ENCODE data around the gene TMPRSS13. TPM values are rescaled to one million over a fixed set of nuclear protein-coding genes. Genes with fewer than 3 reads are reported as not detected.

The TMPRSS13 gene
- total and polyA plus RNA-seq, 4 experiments from 2014 or later, result 0.45 to 4.0 (median 2.3) TPM

- Mint-ChIP-seq H3K27me3 (peaks cover 19 to 31% of the 10 kb centered on the region in 2 donors), H3K36me3 (no peaks in the 10 kb centered on the region), H3K27ac (no peak overlapping the region), H3K4me3 (no peak overlapping the region), H3K9me3 (no peaks in the 10 kb centered on the region), H3K4me1 (peaks cover 0 to under 1% (median 0%) of the 10 kb centered on the region in 4 donors)
- Histone ChIP-seq H3K9me3 (ENCODE audit: control insufficient read depth in 1 of 2, low read length in 2 of 2) (no peaks in the 10 kb centered on the region), H3K27ac (ENCODE audit: low read depth, low read length) (no peak overlapping the region), H3K36me3 (ENCODE audit: insufficient read depth, low read length) (no peaks in the 10 kb centered on the region), H3K27me3 (ENCODE audit: insufficient read depth, low read length) (peaks cover 6% of the 10 kb centered on the region), H3K4me3 (ENCODE audit: low read length in 2 of 2) (no peak overlapping the region), H3K4me1 (ENCODE audit: insufficient read depth, low read length) (no peaks in the 10 kb centered on the region)
- DNase-seq, result no peak
- intact Hi-C loops (cut with micrococcal nuclease), result no loop called here
- CTCF ChIA-PET (ENCODE audit: partially characterized antibody), result interaction anchor here (1.0 kb wide), 1 partner anchor 15 kb away, joined by 3 read pairs; no protein-coding TSS in a partner anchor
- POLR2A ChIA-PET (ENCODE audit: partially characterized antibody), result no interaction called here
These were observed 46.8 kb downstream of the TMPRSS13 start for GRCh38 chr11:117882311-117882905.

- DNase-seq, result no peak
- peaks cover 2% of the 10 kb centered on the region for H3K4me1 ChIP-seq (ENCODE audit: insufficient read depth, low read length)
- H3K4me1 Mint-ChIP-seq, result peaks cover under 1 to 9% (median 5%) of the 10 kb centered on the region in 4 donors
- no peaks in the 10 kb centered on the region for H3K9me3 Mint-ChIP-seq
- H3K36me3 ChIP-seq (ENCODE audit: insufficient read depth, low read length), result no peaks in the 10 kb centered on the region
- no peaks in the 10 kb centered on the region for H3K9me3 ChIP-seq (ENCODE audit: control insufficient read depth in 1 of 2, low read length in 2 of 2)
- no peak overlapping the region for H3K4me3 ChIP-seq (ENCODE audit: low read length in 2 of 2)
- CTCF ChIA-PET (ENCODE audit: partially characterized antibody), result interaction anchor here (1.0 to 1.2 kb wide), 2 partner anchors 14 to 74 kb away, joined by 3 read pairs; no protein-coding TSS in a partner anchor
- no peaks in the 10 kb centered on the region for H3K36me3 Mint-ChIP-seq
- no peak overlapping the region for H3K27ac Mint-ChIP-seq
- H3K27ac ChIP-seq (ENCODE audit: low read depth, low read length), result no peak overlapping the region
- peaks cover 12% of the 10 kb centered on the region for H3K27me3 ChIP-seq (ENCODE audit: insufficient read depth, low read length)
- no peak overlapping the region for H3K4me3 Mint-ChIP-seq
- peaks cover 28 to 36% of the 10 kb centered on the region in 2 donors for H3K27me3 Mint-ChIP-seq
- intact Hi-C loops (cut with micrococcal nuclease), result no loop called here
- POLR2A ChIA-PET (ENCODE audit: partially characterized antibody), result no interaction called here
These were observed 48.0 kb downstream of the TMPRSS13 start for GRCh38 chr11:117881217-117881616.

GRCh38 chr11:117879516-117880480, 49.4 kb downstream of the TMPRSS13 start:
- peak overlapping the region in 2 of 8 donors; percentile 22 to 32 for H3K4me3 Mint-ChIP-seq
- H3K27me3 Mint-ChIP-seq, result peaks cover 41 to 47% of the 10 kb centered on the region in 2 donors
- Histone ChIP-seq H3K36me3 (ENCODE audit: insufficient read depth, low read length) (no peaks in the 10 kb centered on the region), H3K9me3 (ENCODE audit: control insufficient read depth in 1 of 2, low read length in 2 of 2) (no peaks in the 10 kb centered on the region), H3K27ac (ENCODE audit: low read depth, low read length) (no peak overlapping the region), H3K4me3 (ENCODE audit: low read length in 2 of 2) (no peak overlapping the region), H3K4me1 (ENCODE audit: insufficient read depth, low read length) (peaks cover 14% of the 10 kb centered on the region), H3K27me3 (ENCODE audit: insufficient read depth, low read length) (peaks cover 14% of the 10 kb centered on the region)
- H3K27ac Mint-ChIP-seq, result peak overlapping the region in 1 of 7 donors; percentile 25
- H3K9me3 Mint-ChIP-seq, result no peaks in the 10 kb centered on the region
- peaks cover 11 to 23% (median 17%) of the 10 kb centered on the region in 4 donors for H3K4me1 Mint-ChIP-seq
- no peaks in the 10 kb centered on the region for H3K36me3 Mint-ChIP-seq
- no peak for DNase-seq
- intact Hi-C loops (cut with micrococcal nuclease), result no loop called here
- CTCF ChIA-PET (ENCODE audit: partially characterized antibody), result no interaction called here
- POLR2A ChIA-PET (ENCODE audit: partially characterized antibody), result no interaction called here

GRCh38 chr11:117878939-117879475, 50.2 kb downstream of the TMPRSS13 start:
- Mint-ChIP-seq H3K9me3 (no peaks in the 10 kb centered on the region), H3K36me3 (no peaks in the 10 kb centered on the region), H3K4me1 (peaks cover 13 to 29% (median 21%) of the 10 kb centered on the region in 4 donors), H3K27ac (peak overlapping the region in 1 of 7 donors; percentile 37), H3K4me3 (no peak overlapping the region), H3K27me3 (peaks cover 44 to 51% of the 10 kb centered on the region in 2 donors)
- no peak for DNase-seq
- no peaks in the 10 kb centered on the region for H3K9me3 ChIP-seq (ENCODE audit: control insufficient read depth in 1 of 2, low read length in 2 of 2)
- peaks cover 22% of the 10 kb centered on the region for H3K4me1 ChIP-seq (ENCODE audit: insufficient read depth, low read length)
- H3K27ac ChIP-seq (ENCODE audit: low read depth, low read length), result no peak overlapping the region
- no peak overlapping the region for H3K4me3 ChIP-seq (ENCODE audit: low read length in 2 of 2)
- H3K36me3 ChIP-seq (ENCODE audit: insufficient read depth, low read length), result no peaks in the 10 kb centered on the region
- CTCF ChIA-PET (ENCODE audit: partially characterized antibody), result interaction anchor here (1.1 to 1.5 kb wide), 2 partner anchors 68 to 174 kb away, joined by 3 read pairs; no protein-coding TSS in a partner anchor
- POLR2A ChIA-PET (ENCODE audit: partially characterized antibody), result no interaction called here
- intact Hi-C loops (cut with micrococcal nuclease), result no loop called here
- H3K27me3 ChIP-seq (ENCODE audit: insufficient read depth, low read length), result peaks cover 15% of the 10 kb centered on the region

- H3K27ac Mint-ChIP-seq, result peak overlapping the region in 1 of 7 donors; percentile 37
- Histone ChIP-seq H3K27ac (ENCODE audit: low read depth, low read length) (no peak overlapping the region), H3K9me3 (ENCODE audit: control insufficient read depth in 1 of 2, low read length in 2 of 2) (no peaks in the 10 kb centered on the region), H3K27me3 (ENCODE audit: insufficient read depth, low read length) (peaks cover 19% of the 10 kb centered on the region), H3K4me3 (ENCODE audit: low read length in 2 of 2) (no peak overlapping the region), H3K36me3 (ENCODE audit: insufficient read depth, low read length) (no peaks in the 10 kb centered on the region), H3K4me1 (ENCODE audit: insufficient read depth, low read length) (peaks cover 28% of the 10 kb centered on the region)
- no peak for DNase-seq
- peaks cover 13 to 35% (median 24%) of the 10 kb centered on the region in 4 donors for H3K4me1 Mint-ChIP-seq
- intact Hi-C loops (cut with micrococcal nuclease), result no loop called here
- CTCF ChIA-PET (ENCODE audit: partially characterized antibody), result interaction anchor here (1.1 to 1.5 kb wide), 2 partner anchors 69 to 175 kb away, joined by 3 read pairs; no protein-coding TSS in a partner anchor
- no peaks in the 10 kb centered on the region for H3K9me3 Mint-ChIP-seq
- POLR2A ChIA-PET (ENCODE audit: partially characterized antibody), result no interaction called here
- H3K27me3 Mint-ChIP-seq, result peaks cover 45 to 55% of the 10 kb centered on the region in 2 donors
- H3K36me3 Mint-ChIP-seq, result no peaks in the 10 kb centered on the region
- no peak overlapping the region for H3K4me3 Mint-ChIP-seq
These were observed 50.8 kb downstream of the TMPRSS13 start for GRCh38 chr11:117878314-117878938.

GRCh38 chr11:117877120-117877784, 52.0 kb downstream of the TMPRSS13 start:
- peaks cover 25% of the 10 kb centered on the region for H3K27me3 ChIP-seq (ENCODE audit: insufficient read depth, low read length)

More at GRCh38 chr11:117877120-117877784, 52.0 kb downstream of the TMPRSS13 start:
- H3K4me1 Mint-ChIP-seq, result peaks cover 16 to 45% (median 29%) of the 10 kb centered on the region in 4 donors
- no peak overlapping the region for H3K4me3 ChIP-seq (ENCODE audit: low read length in 2 of 2)
- no peak for DNase-seq
- H3K9me3 Mint-ChIP-seq, result no peaks in the 10 kb centered on the region
- intact Hi-C loops (cut with micrococcal nuclease), result no loop called here
- H3K9me3 ChIP-seq (ENCODE audit: control insufficient read depth in 1 of 2, low read length in 2 of 2), result no peaks in the 10 kb centered on the region
- H3K36me3 ChIP-seq (ENCODE audit: insufficient read depth, low read length), result no peaks in the 10 kb centered on the region
- no peak overlapping the region for H3K27ac ChIP-seq (ENCODE audit: low read depth, low read length)
- ChIA-PET CTCF (ENCODE audit: partially characterized antibody) (interaction anchor here (0.6 to 1.5 kb wide), 5 partner anchors 24 to 1447 kb away, joined by 3 read pairs; no protein-coding TSS in a partner anchor), POLR2A (ENCODE audit: partially characterized antibody) (interaction anchor here (0.8 kb wide), 1 partner anchor 125 kb away, joined by 3 read pairs; no protein-coding TSS in a partner anchor)
- peak overlapping the region; percentile 71 to 82 (median 76) for H3K4me3 Mint-ChIP-seq
- no peaks in the 10 kb centered on the region for H3K36me3 Mint-ChIP-seq
- no peak overlapping the region for H3K27ac Mint-ChIP-seq
- peaks cover 48 to 59% of the 10 kb centered on the region in 2 donors for H3K27me3 Mint-ChIP-seq
- H3K4me1 ChIP-seq (ENCODE audit: insufficient read depth, low read length), result peaks cover 37% of the 10 kb centered on the region

All from CD4-positive, alpha-beta memory T cell (primary cell).